Mucosa of rectum (tissue), 2 donors: ENCODE results near the gene GLIS1.
"Not testable (repeated sequence)": the region's sequence is repeated elsewhere in the genome, so short reads cannot be mapped to it uniquely, and the experiment has no call there.

Source experiments
- H3K27ac ChIP-seq, 2 donors: one replicate each; pipeline ENCODE4 v1.7.0; 2013; ENCODE audit warnings: inconsistent platforms in 2 of 2, low read depth in 2 of 2, low read length in 2 of 2
- H3K27me3 ChIP-seq, 2 donors: one replicate each; pipeline ENCODE4 v1.7.0; 2013; ENCODE audit warnings: low read length in 2 of 2; ENCODE audit not compliant: control insufficient read depth in 2 of 2, insufficient read depth in 2 of 2
- H3K36me3 ChIP-seq, 2 donors: one replicate each; pipeline ENCODE4 v1.7.0; 2013; ENCODE audit warnings: low read length in 2 of 2; ENCODE audit not compliant: control insufficient read depth in 2 of 2, insufficient read depth in 2 of 2
- H3K4me1 ChIP-seq, 2 donors: one replicate each; pipeline ENCODE4 v1.7.0; 2013; ENCODE audit warnings: low read length in 2 of 2, mild to moderate bottlenecking in 1 of 2; ENCODE audit not compliant: control insufficient read depth in 2 of 2, insufficient read depth in 2 of 2
- H3K4me3 ChIP-seq, 2 donors: one replicate each; pipeline ENCODE4 v1.7.0; 2013; ENCODE audit warnings: low read length in 2 of 2
- H3K9ac ChIP-seq, 2 donors: one replicate each; pipeline ENCODE4 v1.7.0; 2013; ENCODE audit warnings: low read length in 2 of 2, low read depth in 1 of 2, mild to moderate bottlenecking in 1 of 2
- H3K9me3 ChIP-seq, 2 donors: one replicate each; pipeline ENCODE4 v1.7.0; 2013; ENCODE audit warnings: low read length in 2 of 2; ENCODE audit not compliant: control insufficient read depth in 2 of 2
- donor health status: healthy.
- donor health status: Normal muscosa, but diverticular disease.

Gene GLIS1

DNA sequence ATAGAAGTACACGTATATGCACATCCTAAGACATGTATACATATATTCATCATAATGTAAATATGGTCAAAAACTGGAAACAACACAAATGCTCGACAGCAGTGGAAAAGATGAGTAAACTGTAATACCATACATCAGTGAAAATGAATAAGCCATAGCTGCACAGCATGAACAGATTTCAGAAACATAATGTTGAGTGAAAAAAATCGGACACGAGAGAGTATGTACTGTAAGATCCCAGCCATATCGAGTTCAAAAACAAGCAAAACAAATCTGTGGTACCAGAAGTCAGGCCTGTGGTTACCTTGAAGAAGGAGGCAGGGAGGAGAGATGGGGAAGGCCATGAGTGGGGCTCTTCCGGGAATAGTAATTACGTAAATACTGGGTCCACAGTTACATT lies 90.4 kb downstream of the GLIS1 start:
- H3K4me1 ChIP-seq: no peaks in the 10 kb centered on the region
- H3K9ac ChIP-seq: no peak overlapping the region
- H3K36me3 ChIP-seq: no peaks in the 10 kb centered on the region
- no peaks in the 10 kb centered on the region for H3K9me3 ChIP-seq
- no peak overlapping the region for H3K4me3 ChIP-seq
- H3K27me3 ChIP-seq: no peaks in the 10 kb centered on the region
- H3K27ac ChIP-seq: no peak overlapping the region

GRCh38 chr1:53647915-53648314 lies 91.0 kb downstream of the GLIS1 start:
- not testable (repeated sequence) for H3K27ac ChIP-seq, H3K9me3 ChIP-seq, H3K4me1 ChIP-seq, H3K4me3 ChIP-seq, H3K9ac ChIP-seq, H3K36me3 ChIP-seq, H3K27me3 ChIP-seq

DNA sequence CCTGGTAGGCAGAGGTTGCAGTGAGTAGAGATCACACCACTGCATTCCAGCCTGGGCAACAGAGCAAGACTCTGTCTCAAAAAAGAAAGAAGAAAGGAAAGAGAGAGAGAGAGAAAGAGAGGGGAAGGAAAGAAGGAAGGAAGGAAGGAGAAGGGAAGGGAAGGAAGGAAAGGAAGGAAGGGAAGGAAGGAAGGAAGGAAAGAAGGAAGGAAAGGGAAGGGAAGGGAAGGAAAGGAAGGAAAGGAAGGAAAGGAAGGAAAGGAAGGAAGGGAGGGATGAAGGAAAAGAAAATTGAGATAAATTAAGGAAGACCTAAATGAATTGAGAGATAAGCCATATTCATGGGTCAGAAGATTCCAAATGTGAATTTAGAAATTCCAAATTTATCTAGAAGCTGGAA lies 92.2 kb downstream of the GLIS1 start:
- no peak overlapping the region for H3K4me3 ChIP-seq
- no peaks in the 10 kb centered on the region for H3K9me3 ChIP-seq
- no peaks in the 10 kb centered on the region for H3K36me3 ChIP-seq
- no peak overlapping the region for H3K9ac ChIP-seq
- no peak overlapping the region for H3K27ac ChIP-seq
- no peaks in the 10 kb centered on the region for H3K27me3 ChIP-seq
- no peaks in the 10 kb centered on the region for H3K4me1 ChIP-seq

- Histone ChIP-seq H3K4me3 (no peak overlapping the region), H3K9me3 (no peaks in the 10 kb centered on the region), H3K27ac (no peak overlapping the region), H3K27me3 (no peaks in the 10 kb centered on the region), H3K4me1 (no peaks in the 10 kb centered on the region), H3K9ac (no peak overlapping the region), H3K36me3 (no peaks in the 10 kb centered on the region)
Observed at GRCh38 chr1:53645690-53646078, 93.3 kb downstream of the GLIS1 start.

- H3K4me3 ChIP-seq: no peak overlapping the region
- no peaks in the 10 kb centered on the region for H3K36me3 ChIP-seq
- no peak overlapping the region for H3K27ac ChIP-seq
- H3K9me3 ChIP-seq: no peaks in the 10 kb centered on the region
- H3K4me1 ChIP-seq: no peaks in the 10 kb centered on the region
- H3K9ac ChIP-seq: no peak overlapping the region
- H3K27me3 ChIP-seq: no peaks in the 10 kb centered on the region
Observed at GRCh38 chr1:53644909-53645689, 93.9 kb downstream of the GLIS1 start.

DNA sequence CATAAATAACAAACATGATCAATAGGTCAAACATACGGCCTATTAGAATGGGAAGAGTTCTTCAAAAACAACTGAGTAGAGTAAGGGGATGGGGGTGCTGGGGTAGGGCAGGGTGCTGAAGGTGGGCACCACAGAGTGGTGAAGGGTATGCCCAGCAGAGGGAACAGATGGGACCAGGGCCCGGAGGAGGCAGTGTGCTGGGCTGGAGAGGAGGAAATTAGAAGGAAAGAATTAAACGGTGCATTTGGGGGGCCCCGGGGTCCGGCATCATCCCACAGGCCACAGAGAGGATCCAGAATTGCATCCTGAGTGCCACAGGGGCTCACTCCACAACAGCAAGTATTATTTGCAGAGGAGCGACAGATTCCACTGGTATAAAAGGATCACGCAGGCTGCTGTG lies 94.5 kb downstream of the GLIS1 start:
- Histone ChIP-seq H3K9ac (no peak overlapping the region), H3K4me1 (no peaks in the 10 kb centered on the region), H3K27ac (no peak overlapping the region), H3K27me3 (no peaks in the 10 kb centered on the region), H3K4me3 (no peak overlapping the region), H3K9me3 (no peaks in the 10 kb centered on the region), H3K36me3 (no peaks in the 10 kb centered on the region)

DNA sequence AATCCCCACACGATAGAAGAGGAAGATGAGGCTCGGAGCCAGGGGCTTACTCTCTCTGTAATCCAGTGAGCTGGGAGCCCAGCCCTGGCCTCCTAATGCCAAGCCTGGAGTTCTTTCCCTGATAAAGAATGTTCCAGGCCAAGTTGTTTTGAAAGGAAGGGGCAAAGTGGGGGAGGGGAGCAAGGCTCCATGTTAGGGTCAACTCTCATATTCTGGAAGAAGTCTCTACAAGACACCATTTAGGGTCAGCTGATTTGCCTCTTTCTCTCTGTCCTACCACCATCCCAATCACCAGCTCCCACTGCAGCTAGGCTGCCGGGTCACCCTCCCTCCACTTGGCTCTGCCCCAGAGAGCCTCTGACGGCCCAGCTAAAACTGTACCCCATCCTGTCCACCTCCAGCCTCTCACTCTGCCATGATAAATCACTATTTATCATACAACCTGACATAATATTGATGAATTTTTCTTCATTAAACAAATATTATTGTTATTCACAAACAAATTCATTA lies 95.0 kb downstream of the GLIS1 start:
- Histone ChIP-seq H3K27me3 (no peaks in the 10 kb centered on the region), H3K9me3 (no peaks in the 10 kb centered on the region), H3K4me1 (no peaks in the 10 kb centered on the region), H3K9ac (no peak overlapping the region), H3K4me3 (no peak overlapping the region), H3K27ac (no peak overlapping the region), H3K36me3 (no peaks in the 10 kb centered on the region)

DNA sequence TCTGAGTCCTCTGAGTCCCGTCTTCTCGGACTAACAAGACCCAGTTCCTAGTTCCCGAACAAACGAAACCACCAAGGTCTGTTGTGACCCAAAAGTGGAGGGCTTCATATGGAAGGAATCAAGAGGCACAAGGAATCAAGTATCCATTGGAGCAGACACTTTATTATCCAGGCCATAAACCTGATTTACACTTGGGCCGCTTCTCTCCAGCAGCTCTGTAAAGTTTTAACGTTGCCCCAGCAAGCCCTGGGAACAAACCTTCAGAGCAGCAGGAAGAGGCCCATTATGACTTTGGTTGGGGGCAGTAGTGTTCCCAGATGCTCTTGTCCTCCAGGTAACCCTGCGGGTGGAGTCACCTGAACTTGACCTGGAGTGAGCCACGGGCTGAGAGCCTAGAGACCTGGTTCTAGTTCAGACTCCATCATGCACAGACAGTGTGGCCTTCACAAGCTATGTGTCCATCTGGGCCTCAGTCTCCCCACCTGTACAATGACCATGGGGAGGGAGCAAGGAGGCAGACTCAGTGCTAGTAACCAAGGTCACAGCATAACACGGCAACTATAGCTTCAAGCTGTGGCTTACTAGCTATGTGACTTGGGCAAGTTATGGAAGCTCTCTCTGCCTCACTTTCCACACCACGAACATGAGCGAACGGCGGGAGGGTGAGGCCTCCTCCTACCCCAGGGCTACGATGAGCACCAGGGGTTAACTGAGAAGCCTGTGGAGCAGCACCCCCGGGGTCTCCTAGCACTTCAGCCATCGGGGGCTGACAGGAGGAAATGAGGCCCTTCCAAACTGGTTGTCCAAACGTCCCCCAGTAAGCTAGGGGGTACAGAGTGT lies 95.7 kb downstream of the GLIS1 start:
- Histone ChIP-seq H3K9ac (no peak overlapping the region), H3K9me3 (no peaks in the 10 kb centered on the region), H3K36me3 (no peaks in the 10 kb centered on the region), H3K4me3 (no peak overlapping the region), H3K27me3 (no peaks in the 10 kb centered on the region), H3K4me1 (no peaks in the 10 kb centered on the region), H3K27ac (no peak overlapping the region)

GRCh38 chr1:53642607-53643006 lies 96.4 kb downstream of the GLIS1 start:
- Histone ChIP-seq H3K4me3 (no peak overlapping the region), H3K36me3 (no peaks in the 10 kb centered on the region), H3K9me3 (no peaks in the 10 kb centered on the region), H3K4me1 (no peaks in the 10 kb centered on the region), H3K27me3 (no peaks in the 10 kb centered on the region), H3K9ac (no peak overlapping the region), H3K27ac (no peak overlapping the region)

GRCh38 chr1:53642215-53642555 lies 96.8 kb downstream of the GLIS1 start:
- Histone ChIP-seq H3K9ac (no peak overlapping the region), H3K36me3 (no peaks in the 10 kb centered on the region), H3K4me1 (no peaks in the 10 kb centered on the region), H3K9me3 (no peaks in the 10 kb centered on the region), H3K27ac (no peak overlapping the region), H3K4me3 (no peak overlapping the region), H3K27me3 (no peaks in the 10 kb centered on the region)
